Femur (tissue), 1 donor: Measurements from ENCODE around the gene TBX1.

Source experiments
- DNase-seq: peaks from one replicate; pipeline ENCODE4 v3.0.0-alpha.2; 2017

The TBX1 gene

GRCh38 chr22:19760058-19760950, at the start of gene TBX1:
TSS of gene TBX1 (plus strand) at chr22:19760778. CDS start at chr22:19760844, 66 bp downstream.
- no peak for DNase-seq

DNA sequence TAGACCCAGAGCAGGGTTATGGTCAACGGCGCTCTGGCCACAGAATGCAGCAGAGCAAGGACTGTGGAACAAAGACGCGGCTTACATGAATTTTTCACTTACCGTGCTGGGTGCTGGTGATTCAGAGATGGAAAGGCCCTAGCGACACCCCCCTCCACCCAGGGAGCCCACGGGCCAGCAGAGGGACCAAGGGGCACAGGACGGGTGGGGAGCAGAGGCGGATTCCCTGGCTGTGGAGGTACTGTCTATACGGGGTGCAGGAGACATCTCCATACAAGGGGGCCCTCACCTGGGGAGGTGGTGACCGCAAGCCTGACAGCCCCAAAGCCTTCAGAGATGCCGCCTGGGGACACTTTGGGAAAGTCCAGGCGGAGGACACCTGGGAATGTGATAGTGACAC, 47.3 kb upstream of the TBX1 start:
- DNase-seq: no peak

GRCh38 chr22:19713650-19714311, 46.8 kb upstream of the TBX1 start:
- DNase-seq: peak; percentile 55

- DNase-seq: no peak
These were observed 46.0 kb upstream of the TBX1 start, which contains the start of gene SEPTIN5 for GRCh38 chr22:19714312-19715187. TSS of gene SEPTIN5 (plus strand) at chr22:19714503. CDS start at chr22:19714589, 86 bp downstream.

GRCh38 chr22:19715188-19715930, 45.2 kb upstream of the TBX1 start:
- DNase-seq: no peak

- no peak for DNase-seq
These were observed 44.3 kb upstream of the TBX1 start for GRCh38 chr22:19716041-19716828.

GRCh38 chr22:19716829-19717105, 43.8 kb upstream of the TBX1 start:
- no peak for DNase-seq

GRCh38 chr22:19717181-19717580, 43.4 kb upstream of the TBX1 start:
- no peak for DNase-seq

GRCh38 chr22:19717691-19718455, 42.7 kb upstream of the TBX1 start:
- peak; percentile 90 for DNase-seq

DNA sequence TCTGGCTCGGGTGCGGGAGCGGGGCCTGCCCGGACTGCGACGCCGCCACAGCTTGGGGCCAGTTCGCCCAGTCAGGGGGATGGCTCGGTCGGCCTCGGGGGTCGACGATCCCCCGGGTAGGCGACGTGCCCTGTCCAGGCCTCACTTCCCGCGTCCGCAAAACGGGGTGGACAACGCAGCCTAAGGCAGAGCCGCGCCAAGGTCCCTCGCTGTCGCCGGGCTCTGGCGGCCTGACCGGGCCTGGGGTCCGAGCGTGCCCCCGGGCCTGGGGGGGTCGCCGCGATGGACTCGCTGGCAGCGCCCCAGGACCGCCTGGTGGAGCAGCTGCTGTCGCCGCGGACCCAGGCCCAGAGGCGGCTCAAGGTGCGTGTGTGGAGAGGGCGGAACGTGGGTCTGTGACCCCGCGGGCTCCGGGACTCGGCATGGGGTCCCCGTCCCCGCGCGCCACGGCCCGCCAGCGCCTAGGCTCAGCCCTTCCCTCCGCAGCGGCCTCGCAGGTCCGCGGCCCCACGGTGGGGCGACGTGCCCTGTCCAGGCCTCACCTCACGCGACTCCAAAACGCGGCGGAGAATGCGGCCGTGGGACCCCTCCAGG, 42.0 kb upstream of the TBX1 start:
- DNase-seq: no peak

- DNase-seq: no peak
These were observed 41.5 kb upstream of the TBX1 start for GRCh38 chr22:19719050-19719482.

DNA sequence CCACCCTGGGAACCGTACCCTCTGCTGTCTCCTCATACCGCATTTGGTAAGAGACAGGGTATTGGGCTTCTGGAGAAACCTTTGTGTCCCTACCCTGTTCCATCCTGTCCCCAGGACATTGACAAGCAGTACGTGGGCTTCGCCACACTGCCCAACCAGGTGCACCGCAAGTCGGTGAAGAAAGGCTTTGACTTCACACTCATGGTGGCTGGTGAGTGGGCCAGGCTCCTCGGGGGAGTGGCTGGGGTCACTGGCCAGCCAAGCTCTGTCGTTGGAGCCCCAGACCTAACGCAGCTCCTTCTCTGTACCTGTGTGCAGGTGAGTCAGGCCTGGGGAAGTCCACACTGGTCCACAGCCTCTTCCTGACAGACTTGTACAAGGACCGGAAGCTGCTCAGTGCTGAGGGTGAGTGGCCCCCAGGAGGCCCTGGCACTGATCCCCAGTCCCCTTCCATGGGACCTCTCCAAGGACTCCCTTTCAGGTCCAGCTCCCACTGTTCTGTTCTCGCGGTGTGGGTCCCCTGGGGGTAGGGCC, 41.0 kb upstream of the TBX1 start:
- DNase-seq: no peak

GRCh38 chr22:19720150-19720827, 40.3 kb upstream of the TBX1 start:
- DNase-seq: no peak

- no peak for DNase-seq
These were observed 39.6 kb upstream of the TBX1 start for GRCh38 chr22:19720999-19721329.

- DNase-seq: no peak
These were observed 39.0 kb upstream of the TBX1 start for GRCh38 chr22:19721330-19722177.

GRCh38 chr22:19722178-19722981, 38.2 kb upstream of the TBX1 start:
- no peak for DNase-seq

DNA sequence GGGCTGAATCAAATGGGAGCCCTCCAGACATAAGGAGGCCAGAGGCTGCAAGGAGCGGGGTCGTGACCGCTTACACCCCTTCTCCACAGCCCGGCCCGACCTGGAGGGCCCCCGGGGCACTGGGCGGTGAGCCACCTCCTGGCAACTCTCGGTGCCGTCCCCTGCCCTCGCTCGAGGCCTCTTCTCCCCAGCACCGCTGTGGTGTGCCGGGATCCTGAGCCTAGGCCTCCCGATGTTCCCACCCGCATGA, 37.7 kb upstream of the TBX1 start:
- DNase-seq: no peak
